HG02884 (cell line): Measurements from ENCODE around the gene DNAJC16.
"Not testable (repeated sequence)": the region's sequence is repeated elsewhere in the genome, so short reads cannot be mapped to it uniquely, and the experiment has no call there.

Experiments
- ATAC-seq: cut with Tn5 transposase; IDR thresholded peaks from one replicate; pipeline ENCODE4 v1.9.1; 2021; ENCODE audit warnings: mild to moderate bottlenecking, moderate library complexity; ENCODE audit not compliant: unreplicated experiment

Gene DNAJC16

GRCh38 chr1:15506831-15507230 is 19.8 kb upstream of the DNAJC16 start:
- no peak for ATAC-seq

- ATAC-seq: no peak
These were observed 19.4 kb upstream of the DNAJC16 start for GRCh38 chr1:15507278-15507677.

GRCh38 chr1:15508700-15509487 is 17.8 kb upstream of the DNAJC16 start:
- ATAC-seq: no peak

- no peak for ATAC-seq
These were observed 17.1 kb upstream of the DNAJC16 start for GRCh38 chr1:15509586-15509985.

GRCh38 chr1:15510611-15511405 is 15.8 kb upstream of the DNAJC16 start:
- no peak for ATAC-seq

- ATAC-seq: no peak
These were observed 13.5 kb upstream of the DNAJC16 start for GRCh38 chr1:15513192-15513591.

- ATAC-seq: no peak
These were observed 12.7 kb upstream of the DNAJC16 start for GRCh38 chr1:15513919-15514318.

GRCh38 chr1:15514557-15514956 is 12.1 kb upstream of the DNAJC16 start:
- ATAC-seq: not testable (repeated sequence)

GRCh38 chr1:15515022-15515663 is 11.5 kb upstream of the DNAJC16 start:
- no peak for ATAC-seq

GRCh38 chr1:15519625-15520024 is 7.0 kb upstream of the DNAJC16 start:
- no peak for ATAC-seq

- ATAC-seq: not testable (repeated sequence)
These were observed 5.3 kb upstream of the DNAJC16 start for GRCh38 chr1:15521206-15521906.

- ATAC-seq: no peak
These were observed 4.1 kb upstream of the DNAJC16 start for GRCh38 chr1:15522551-15522950.

GRCh38 chr1:15523104-15524020 is 3.3 kb upstream of the DNAJC16 start:
- ATAC-seq: no peak

- no peak for ATAC-seq
These were observed 2.7 kb upstream of the DNAJC16 start, which contains the start of gene CASP9 for GRCh38 chr1:15524021-15524282. CASP9 (minus strand) TSS chr1:15524215; CDS start chr1:15524200, 15 bp downstream.

- ATAC-seq: peak; percentile 40
These were observed 2.2 kb upstream of the DNAJC16 start for GRCh38 chr1:15524283-15525049.

GRCh38 chr1:15525050-15526020 is 1.3 kb upstream of the DNAJC16 start:
- no peak for ATAC-seq

- no peak for ATAC-seq
These were observed 593 bp upstream of the DNAJC16 start for GRCh38 chr1:15526021-15526489.

- ATAC-seq: no peak
These were observed 4.4 kb downstream of the DNAJC16 start for GRCh38 chr1:15531003-15531402.
